Measurements from ENCODE around the gene C22orf39.

Gene C22orf39

DNA sequence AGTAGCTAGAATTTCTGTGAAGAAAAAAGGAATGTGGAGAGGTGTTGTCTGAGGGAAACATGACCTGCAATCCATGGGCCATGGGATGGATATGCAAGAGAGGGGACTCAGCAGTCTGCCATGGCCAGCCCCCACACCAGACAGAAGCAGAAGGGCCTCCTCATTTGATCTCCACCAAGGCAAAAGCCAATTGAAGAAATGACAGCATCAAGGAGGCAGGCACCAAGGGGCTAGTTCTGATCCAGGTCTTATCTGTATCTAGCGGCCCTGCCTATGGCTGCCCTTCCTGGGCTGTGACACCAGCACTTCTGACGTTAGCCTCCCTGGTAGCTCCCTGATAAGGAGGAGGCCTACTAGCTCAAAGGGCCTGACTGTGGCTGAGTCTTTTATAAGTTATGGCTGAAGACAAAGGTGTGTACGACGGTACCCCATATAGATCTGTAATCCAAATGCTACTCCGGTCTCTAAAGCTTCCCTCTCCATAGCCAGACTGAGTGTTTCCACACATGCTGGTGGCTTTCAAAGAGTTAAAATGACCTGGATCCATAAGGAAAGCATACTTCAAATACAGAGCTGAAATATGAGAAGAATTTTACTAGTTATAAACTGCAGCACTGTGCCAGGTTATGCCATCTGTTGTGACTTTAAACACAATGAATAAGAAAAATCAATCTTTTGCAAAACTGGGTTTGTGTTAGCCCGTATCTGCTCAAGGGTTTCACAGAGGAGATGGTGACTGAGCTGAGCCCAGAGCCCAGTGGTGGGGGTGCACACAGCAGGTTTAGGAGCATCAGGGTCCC, 50.4 kb downstream of the C22orf39 start:
- DNase-seq = no peak

- DNase-seq = no peak
Observed at GRCh38 chr22:19396561-19396933, 51.0 kb downstream of the C22orf39 start.

GRCh38 chr22:19395276-19395675, 52.2 kb downstream of the C22orf39 start:
- DNase-seq = no peak

GRCh38 chr22:19394274-19395050, 53.0 kb downstream of the C22orf39 start:
- no peak for DNase-seq

- DNase-seq = no peak
Observed at GRCh38 chr22:19393704-19394103, 53.8 kb downstream of the C22orf39 start.

Measured in right hindlimb (tissue), 1 donor.